Non-pigmented ciliary epithelial cell (primary cell): Measurements from ENCODE around the gene MRTFA.

ENCODE experiments used
- DNase-seq: peaks from one replicate; pipeline ENCODE4 v3.0.0-alpha.2; 2010; ENCODE audit warnings: low read depth

The MRTFA gene

GRCh38 chr22:40426594-40427333 is 209.8 kb downstream of the MRTFA start:
- DNase-seq, result no peak

- no peak for DNase-seq
Measured at GRCh38 chr22:40425082-40425481, 211.4 kb downstream of the MRTFA start.

- DNase-seq, result no peak
Measured at GRCh38 chr22:40423882-40424640, 212.5 kb downstream of the MRTFA start.

- DNase-seq, result no peak
Measured at GRCh38 chr22:40423310-40423688, 213.2 kb downstream of the MRTFA start.

- no peak for DNase-seq
Measured at GRCh38 chr22:40422558-40423309, 213.8 kb downstream of the MRTFA start.

GRCh38 chr22:40421941-40422340 is 214.6 kb downstream of the MRTFA start:
- no peak for DNase-seq

- no peak for DNase-seq
Measured at GRCh38 chr22:40421082-40421350, 215.5 kb downstream of the MRTFA start.

- no peak for DNase-seq
Measured at GRCh38 chr22:40420341-40421081, 216.0 kb downstream of the MRTFA start.

GRCh38 chr22:40419718-40420117 is 216.8 kb downstream of the MRTFA start:
- no peak for DNase-seq

- DNase-seq, result no peak
Measured at GRCh38 chr22:40418366-40419201, 217.9 kb downstream of the MRTFA start.

- DNase-seq, result no peak
Measured at GRCh38 chr22:40417881-40418280, 218.6 kb downstream of the MRTFA start.

GRCh38 chr22:40417041-40417440 is 219.5 kb downstream of the MRTFA start:
- DNase-seq, result no peak

GRCh38 chr22:40416636-40417035 is 219.9 kb downstream of the MRTFA start:
- no peak for DNase-seq

GRCh38 chr22:40416267-40416570 is 220.3 kb downstream of the MRTFA start:
- DNase-seq, result no peak

- no peak for DNase-seq
Measured at GRCh38 chr22:40415531-40416266, 220.8 kb downstream of the MRTFA start.

- no peak for DNase-seq
Measured at GRCh38 chr22:40414838-40415505, 221.5 kb downstream of the MRTFA start.

GRCh38 chr22:40414311-40414710 is 222.2 kb downstream of the MRTFA start:
- DNase-seq, result no peak

- DNase-seq, result no peak
Measured at GRCh38 chr22:40413873-40414272, 222.6 kb downstream of the MRTFA start.

- DNase-seq, result no peak
Measured at GRCh38 chr22:40412441-40412840, 224.1 kb downstream of the MRTFA start.

- DNase-seq, result no peak
Measured at GRCh38 chr22:40411506-40411861, 225.0 kb downstream of the MRTFA start.
